Right atrium auricular region (tissue), 2 donors: Measurements from ENCODE around the gene PTPRN2. TPM values are rescaled to one million over a fixed set of nuclear protein-coding genes. Genes with fewer than 3 reads are reported as not detected.
"Not testable (repeated sequence)": the region's sequence is repeated elsewhere in the genome, so short reads cannot be mapped to it uniquely, and the experiment has no call there.

ENCODE experiments used
- DNase-seq: peaks from one replicate; pipeline ENCODE4 v3.0.0-alpha.2; 2019; ENCODE audit warnings: low spot score
- H3K27ac ChIP-seq, 2 donors: fragments of 200-600 bp; sonication (generic); 1 replicate in 1 of 2; 2 replicates in 1 of 2; pipeline ENCODE4 v1.5.1; 2016 to 2019
- H3K27me3 ChIP-seq, 2 donors: fragments of 200-600 bp; sonication (generic); one replicate each; pipeline versions ENCODE4 v1.5.1 to v1.6.0; 2017 to 2019
- H3K36me3 ChIP-seq: fragments of 200-600 bp; sonication (generic); one replicate; pipeline ENCODE4 v1.5.1; 2016
- H3K4me1 ChIP-seq, 2 donors: fragments of 200-600 bp; sonication (generic); one replicate each; pipeline versions ENCODE4 v1.5.1 to v1.6.0; 2017 to 2019
- H3K4me3 ChIP-seq, 2 donors: fragments of 200-600 bp; sonication (generic); 1 replicate in 1 of 2; 2 replicates in 1 of 2; pipeline ENCODE4 v1.5.1; 2017 to 2019; ENCODE audit warnings: mild to moderate bottlenecking in 1 of 2, moderate library complexity in 1 of 2
- H3K9me3 ChIP-seq, 2 donors: fragments of 200-600 bp; sonication (generic); one replicate each; pipeline ENCODE4 v1.5.1; 2019
- total RNA-seq, 2 donors: library from RNA; depleted of rRNA; stranded (reverse); fragments of >200 nt; gene quantifications; one replicate each; pipeline ENCODE4 v1.1.0, GENCODE V29; 2016
- TF ChIP-seq, protein P1 (sequence below), 2 donors: fragments of 200-600 bp; sonication (generic); IDR thresholded peaks; one replicate each; pipeline ENCODE4 v1.5.1; 2019; ENCODE audit warnings: antibody characterized with exemption in 2 of 2

The PTPRN2 gene
- total RNA-seq, 2 donors from 2014 or later = 2.6 to 2.7 TPM

DNA sequence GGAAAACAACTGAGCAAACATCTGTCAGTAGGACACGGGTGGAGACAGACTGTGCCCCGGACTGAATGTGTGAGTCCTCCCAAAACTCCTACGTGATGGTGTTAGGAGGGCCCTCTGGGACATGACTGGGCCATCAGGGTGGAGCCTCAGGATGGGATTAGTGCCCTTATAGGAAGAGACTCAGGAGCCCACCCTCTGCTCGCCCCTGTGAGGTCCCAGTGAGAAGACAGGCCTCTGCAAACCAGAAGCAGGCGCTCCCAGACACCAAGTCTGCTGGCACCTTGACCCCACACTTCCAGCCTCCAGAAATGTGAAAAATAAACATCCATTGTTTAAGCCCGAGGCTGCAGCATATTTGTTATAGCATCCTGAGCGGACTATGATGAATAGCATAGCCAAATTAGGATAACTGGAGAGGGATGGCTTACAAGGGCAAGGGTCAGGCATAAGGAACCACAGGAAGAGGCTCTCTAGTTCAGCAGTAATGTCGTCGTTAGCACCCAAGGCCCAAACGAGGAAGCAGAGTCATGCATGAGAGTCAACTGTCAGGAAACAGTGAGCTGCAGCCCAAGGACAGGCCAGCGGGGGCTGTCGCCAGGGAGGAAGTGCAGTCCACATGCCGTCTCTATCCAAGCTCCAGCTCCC, 50.6 kb downstream of the PTPRN2 start:
- Histone ChIP-seq H3K27ac (no peak overlapping the region), H3K9me3 (no peaks in the 10 kb centered on the region), H3K27me3 (no peaks in the 10 kb centered on the region), H3K4me3 (no peak overlapping the region), H3K4me1 (no peaks in the 10 kb centered on the region), H3K36me3 (no peaks in the 10 kb centered on the region)
- DNase-seq = no peak
- TF ChIP-seq, protein P1, sequence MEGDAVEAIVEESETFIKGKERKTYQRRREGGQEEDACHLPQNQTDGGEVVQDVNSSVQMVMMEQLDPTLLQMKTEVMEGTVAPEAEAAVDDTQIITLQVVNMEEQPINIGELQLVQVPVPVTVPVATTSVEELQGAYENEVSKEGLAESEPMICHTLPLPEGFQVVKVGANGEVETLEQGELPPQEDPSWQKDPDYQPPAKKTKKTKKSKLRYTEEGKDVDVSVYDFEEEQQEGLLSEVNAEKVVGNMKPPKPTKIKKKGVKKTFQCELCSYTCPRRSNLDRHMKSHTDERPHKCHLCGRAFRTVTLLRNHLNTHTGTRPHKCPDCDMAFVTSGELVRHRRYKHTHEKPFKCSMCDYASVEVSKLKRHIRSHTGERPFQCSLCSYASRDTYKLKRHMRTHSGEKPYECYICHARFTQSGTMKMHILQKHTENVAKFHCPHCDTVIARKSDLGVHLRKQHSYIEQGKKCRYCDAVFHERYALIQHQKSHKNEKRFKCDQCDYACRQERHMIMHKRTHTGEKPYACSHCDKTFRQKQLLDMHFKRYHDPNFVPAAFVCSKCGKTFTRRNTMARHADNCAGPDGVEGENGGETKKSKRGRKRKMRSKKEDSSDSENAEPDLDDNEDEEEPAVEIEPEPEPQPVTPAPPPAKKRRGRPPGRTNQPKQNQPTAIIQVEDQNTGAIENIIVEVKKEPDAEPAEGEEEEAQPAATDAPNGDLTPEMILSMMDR (IDR thresholded peaks at IDR 0.05) = no peak

DNA sequence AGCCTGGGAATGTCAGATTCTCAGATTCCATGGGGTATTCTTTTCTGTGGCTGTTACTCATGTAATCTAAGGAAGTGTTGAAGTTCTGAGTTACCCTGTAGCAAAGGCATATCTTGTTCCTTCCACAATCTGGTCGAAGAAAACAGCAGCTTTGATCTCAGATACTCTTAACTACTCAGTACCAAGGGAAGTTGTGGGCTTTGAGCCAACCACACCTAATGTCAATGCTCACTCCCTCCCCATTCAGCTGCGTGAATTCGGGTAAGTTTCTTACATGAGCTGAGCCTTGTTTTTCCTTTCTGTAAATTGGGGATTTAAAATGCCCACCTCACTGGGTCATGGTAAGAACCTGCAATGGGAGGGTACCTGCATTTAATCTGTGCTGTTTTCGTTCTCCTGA, 52.5 kb downstream of the PTPRN2 start:
- H3K36me3 ChIP-seq = no peaks in the 10 kb centered on the region
- no peak for DNase-seq
- H3K4me3 ChIP-seq = no peak overlapping the region
- H3K9me3 ChIP-seq = no peaks in the 10 kb centered on the region
- TF ChIP-seq, protein P1 (IDR thresholded peaks at IDR 0.05) = no peak
- no peak overlapping the region for H3K27ac ChIP-seq
- H3K4me1 ChIP-seq = no peaks in the 10 kb centered on the region
- no peaks in the 10 kb centered on the region for H3K27me3 ChIP-seq

DNA sequence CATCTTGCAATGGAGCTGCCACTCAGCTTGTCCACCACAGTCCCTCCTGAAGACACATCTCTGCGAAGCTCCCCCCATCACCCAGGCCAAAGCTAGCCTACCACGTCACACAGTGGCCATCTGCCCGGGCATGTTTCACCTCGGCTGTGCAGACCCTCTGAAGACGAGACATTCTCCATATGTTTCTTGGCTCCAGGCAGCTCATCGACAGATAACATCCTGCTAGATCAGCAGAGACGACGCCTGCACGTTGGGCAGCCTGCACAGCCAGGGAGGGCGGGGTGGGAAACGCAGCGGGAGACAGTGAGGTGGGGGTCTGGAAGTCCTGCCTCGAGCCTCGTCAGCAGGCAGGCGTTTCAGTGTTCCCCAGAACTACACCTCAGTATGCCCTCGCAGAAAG, 53.0 kb downstream of the PTPRN2 start:
- no peak for DNase-seq
- Histone ChIP-seq H3K4me1 (no peaks in the 10 kb centered on the region), H3K36me3 (no peaks in the 10 kb centered on the region), H3K27me3 (no peaks in the 10 kb centered on the region), H3K27ac (no peak overlapping the region), H3K9me3 (no peaks in the 10 kb centered on the region), H3K4me3 (no peak overlapping the region)
- TF ChIP-seq, protein P1 (IDR thresholded peaks at IDR 0.05) = no peak

DNA sequence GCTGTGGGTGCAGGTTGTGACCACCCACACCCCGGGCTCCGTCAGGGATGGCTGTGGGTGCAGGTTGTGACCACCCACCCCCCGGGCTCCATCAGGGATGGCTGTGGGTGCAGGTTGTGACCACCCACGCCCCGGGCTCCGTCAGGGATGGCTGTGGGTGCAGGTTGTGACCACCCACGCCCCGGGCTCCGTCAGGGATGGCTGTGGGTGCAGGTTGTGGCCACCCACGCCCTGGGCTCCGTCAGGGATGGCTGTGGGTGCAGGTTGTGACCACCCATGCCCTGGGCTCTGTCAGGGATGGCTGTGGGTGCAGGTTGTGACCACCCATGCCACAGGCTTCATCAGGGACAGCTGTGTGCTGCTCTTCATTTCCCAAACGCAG, 53.5 kb downstream of the PTPRN2 start:
- not testable (repeated sequence) for H3K36me3 ChIP-seq, H3K27me3 ChIP-seq, H3K27ac ChIP-seq, DNase-seq, H3K9me3 ChIP-seq, H3K4me3 ChIP-seq, H3K4me1 ChIP-seq

DNA sequence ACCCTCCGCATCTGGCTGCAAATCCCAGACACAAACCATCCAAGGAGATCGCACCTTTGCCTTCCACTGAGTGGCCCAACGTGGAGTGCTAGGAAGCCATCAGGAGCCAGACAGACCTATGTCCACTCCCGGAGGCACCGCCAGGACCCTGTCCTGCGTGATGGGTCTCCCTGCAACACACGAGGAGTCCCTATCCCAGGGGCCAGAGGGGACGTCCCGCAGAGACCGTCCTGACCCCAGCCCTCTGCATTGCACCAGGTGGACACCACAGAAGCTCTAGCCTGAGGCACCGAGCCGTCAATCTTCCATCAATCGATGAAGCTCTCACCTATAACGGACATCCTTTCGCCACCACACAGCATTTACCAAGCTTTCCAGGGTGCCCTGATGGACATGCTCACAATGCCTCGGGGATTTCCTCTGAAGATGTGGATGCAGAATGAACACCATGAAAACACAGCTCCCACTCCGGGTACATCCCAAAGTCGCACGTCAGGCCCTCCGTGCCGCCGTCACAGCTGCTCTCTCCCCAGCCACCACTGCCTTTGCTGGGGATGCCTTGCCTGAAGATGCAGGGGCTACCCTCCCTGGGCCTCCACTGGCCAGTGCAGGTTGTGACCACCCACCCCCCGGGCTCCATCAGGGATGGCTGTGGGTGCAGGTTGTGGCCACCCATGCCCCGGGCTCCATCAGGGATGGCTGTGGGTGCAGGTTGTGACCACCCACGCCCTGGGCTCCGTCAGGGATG, 54.1 kb downstream of the PTPRN2 start:
- TF ChIP-seq, protein P1 (IDR thresholded peaks at IDR 0.05) = no peak
- Histone ChIP-seq H3K27ac (no peak overlapping the region), H3K4me3 (no peak overlapping the region), H3K4me1 (no peaks in the 10 kb centered on the region), H3K27me3 (no peaks in the 10 kb centered on the region), H3K9me3 (no peaks in the 10 kb centered on the region), H3K36me3 (no peaks in the 10 kb centered on the region)
- DNase-seq = no peak

DNA sequence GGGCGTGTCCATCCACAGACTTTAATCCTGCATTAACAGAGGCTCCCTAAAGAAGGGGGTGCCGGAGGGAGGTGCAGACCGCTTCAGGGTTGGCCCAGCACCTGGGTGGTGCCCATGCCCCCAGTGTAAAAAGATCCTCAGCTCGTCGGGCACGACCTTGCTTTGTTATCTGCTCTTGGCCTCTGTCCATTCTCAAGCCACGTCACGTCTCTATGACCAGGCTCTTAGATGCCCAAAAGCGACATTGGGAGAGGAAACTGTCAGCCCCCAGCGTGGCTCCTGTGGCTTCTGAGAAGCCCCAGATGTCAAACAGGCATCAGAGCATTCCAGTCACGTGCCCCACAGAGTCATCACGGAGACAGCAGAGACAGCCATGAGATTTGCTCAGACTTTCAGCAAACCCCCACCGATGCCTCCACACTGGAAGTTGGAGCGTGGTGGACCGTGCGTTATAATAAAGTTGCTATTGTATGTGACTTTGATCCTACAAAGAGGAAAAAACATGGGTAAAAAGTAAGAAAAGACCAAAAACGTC, 55.5 kb downstream of the PTPRN2 start:
- H3K9me3 ChIP-seq = no peaks in the 10 kb centered on the region
- TF ChIP-seq, protein P1 (IDR thresholded peaks at IDR 0.05) = no peak
- DNase-seq = no peak
- no peak overlapping the region for H3K4me3 ChIP-seq
- no peaks in the 10 kb centered on the region for H3K36me3 ChIP-seq
- H3K27ac ChIP-seq = no peak overlapping the region
- no peaks in the 10 kb centered on the region for H3K4me1 ChIP-seq
- no peaks in the 10 kb centered on the region for H3K27me3 ChIP-seq
